Lower leg skin (tissue), 3 donors: ENCODE data around the gene EHD4.

Experiments used
- CTCF ChIP-seq, 3 donors: fragments of 450-650 bp; IDR thresholded peaks; one replicate each; pipeline ENCODE4 v1.5.1; 2016; ENCODE audit warnings: antibody characterized with exemption in 3 of 3, mild to moderate bottlenecking in 3 of 3, moderate library complexity in 2 of 3
- POLR2A ChIP-seq, 2 donors: fragments of 450-650 bp; IDR thresholded peaks; one replicate each; pipeline ENCODE4 v1.6.1; 2016 to 2017; ENCODE audit warnings: antibody characterized with exemption in 2 of 2, mild to moderate bottlenecking in 1 of 2, moderate library complexity in 1 of 2

- TF ChIP-seq CTCF (IDR thresholded peaks at IDR 0.05) = no peak
- no peak for TF ChIP-seq POLR2A (IDR thresholded peaks at IDR 0.05)
Measured at GRCh38 chr15:41965441-41966413, 6.6 kb downstream of the EHD4 start.
